ENCODE results near the gene DGKH. TPM values are rescaled to one million over a fixed set of nuclear protein-coding genes. Genes with fewer than 3 reads are reported as not detected.

Gene DGKH
- polyA plus RNA-seq, 2 donors = 1.9 to 2.7 TPM

DNA sequence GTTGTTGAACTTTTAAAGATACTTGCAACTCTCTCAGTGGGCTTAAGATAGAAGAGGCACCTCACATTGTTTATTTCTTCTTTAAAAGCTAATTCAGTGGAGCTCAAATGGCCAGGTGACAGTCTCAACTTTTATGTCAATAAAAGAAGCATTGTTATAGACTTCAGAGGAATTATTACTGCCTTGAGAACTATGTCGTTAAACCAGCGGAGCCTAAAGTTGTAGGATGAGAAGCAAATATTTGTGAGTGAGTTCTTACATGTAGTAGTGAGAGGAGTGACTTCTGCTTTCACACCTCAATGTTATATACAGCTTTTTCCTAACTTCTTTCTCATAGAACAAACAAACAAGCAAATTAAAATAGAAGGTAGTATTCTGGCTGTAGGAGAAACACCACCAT lies 31.2 kb upstream of the DGKH start:
- Histone ChIP-seq H3K4me3 (ENCODE audit: low read depth in 1 of 2, low read length in 2 of 2) (no peak overlapping the region), H3K9me3 (ENCODE audit: control insufficient read depth in 2 of 2, insufficient read depth in 1 of 2, low read depth in 1 of 2, low read length in 1 of 2) (no peaks in the 10 kb centered on the region), H3K27ac (ENCODE audit: low read depth in 2 of 2, low read length in 1 of 2) (no peak overlapping the region), H3K27me3 (ENCODE audit: control insufficient read depth in 1 of 2, insufficient read depth in 2 of 2, low read length in 2 of 2) (no peaks in the 10 kb centered on the region), H3K4me1 (ENCODE audit: control insufficient read depth in 2 of 2, insufficient read depth in 2 of 2, low read length in 1 of 2) (no peaks in the 10 kb centered on the region), H3K36me3 (ENCODE audit: control insufficient read depth in 2 of 2, insufficient read depth in 2 of 2, low read length in 1 of 2) (no peaks in the 10 kb centered on the region)
- WGBS, 2 donors = 45 to 48% methylated on average over 2 of the region's 2 CpGs

DNA sequence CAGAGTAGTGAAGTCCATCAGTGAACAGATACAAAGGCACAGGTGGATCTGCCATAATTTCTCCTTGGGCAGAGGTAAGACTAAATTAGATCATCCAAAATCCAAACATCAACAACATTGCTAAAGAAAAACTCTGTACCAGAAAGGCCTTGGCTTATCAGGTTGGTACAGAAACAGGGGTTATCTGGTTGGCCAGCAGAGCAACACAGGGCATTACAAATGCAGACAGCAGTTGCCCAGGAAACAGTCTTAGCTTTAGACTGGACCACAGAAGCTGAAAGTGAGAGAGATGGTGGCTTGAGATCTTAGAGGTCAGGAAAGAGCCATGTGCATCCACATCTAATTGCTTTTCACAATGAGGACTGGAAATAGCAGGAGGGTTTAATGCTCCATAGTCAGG lies 26.6 kb upstream of the DGKH start:
- Histone ChIP-seq H3K27ac (ENCODE audit: low read depth in 2 of 2, low read length in 1 of 2) (no peak overlapping the region), H3K4me3 (ENCODE audit: low read depth in 1 of 2, low read length in 2 of 2) (no peak overlapping the region), H3K9me3 (ENCODE audit: control insufficient read depth in 2 of 2, insufficient read depth in 1 of 2, low read depth in 1 of 2, low read length in 1 of 2) (no peaks in the 10 kb centered on the region), H3K27me3 (ENCODE audit: control insufficient read depth in 1 of 2, insufficient read depth in 2 of 2, low read length in 2 of 2) (peaks cover 0 to 2% of the 10 kb centered on the region in 2 donors), H3K36me3 (ENCODE audit: control insufficient read depth in 2 of 2, insufficient read depth in 2 of 2, low read length in 1 of 2) (no peaks in the 10 kb centered on the region), H3K4me1 (ENCODE audit: control insufficient read depth in 2 of 2, insufficient read depth in 2 of 2, low read length in 1 of 2) (no peaks in the 10 kb centered on the region)

DNA sequence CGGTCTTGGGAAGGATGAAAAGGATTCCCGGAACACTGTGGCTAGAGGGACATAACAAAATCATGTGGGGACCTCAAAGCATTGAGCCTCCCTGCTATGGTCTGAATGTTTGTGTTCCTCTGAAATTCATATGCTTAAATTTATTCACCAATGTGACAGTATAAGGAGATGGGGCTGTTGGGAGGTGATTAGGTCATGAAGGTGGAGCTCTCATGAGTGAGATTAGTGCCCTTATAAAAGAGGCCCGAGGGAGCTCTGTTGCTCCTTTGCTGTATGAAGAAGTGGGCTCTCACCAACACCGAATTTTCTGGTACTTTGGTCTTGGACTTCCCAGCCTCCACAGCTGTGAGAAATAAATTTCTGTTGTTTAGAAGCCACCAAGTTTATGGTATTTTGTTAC lies 26.1 kb upstream of the DGKH start:
- no peaks in the 10 kb centered on the region for H3K36me3 ChIP-seq (ENCODE audit: control insufficient read depth in 2 of 2, insufficient read depth in 2 of 2, low read length in 1 of 2)
- no peak overlapping the region for H3K27ac ChIP-seq (ENCODE audit: low read depth in 2 of 2, low read length in 1 of 2)
- H3K4me3 ChIP-seq (ENCODE audit: low read depth in 1 of 2, low read length in 2 of 2) = no peak overlapping the region
- peaks cover 0 to 2% of the 10 kb centered on the region in 2 donors for H3K27me3 ChIP-seq (ENCODE audit: control insufficient read depth in 1 of 2, insufficient read depth in 2 of 2, low read length in 2 of 2)
- no peaks in the 10 kb centered on the region for H3K4me1 ChIP-seq (ENCODE audit: control insufficient read depth in 2 of 2, insufficient read depth in 2 of 2, low read length in 1 of 2)
- no peaks in the 10 kb centered on the region for H3K9me3 ChIP-seq (ENCODE audit: control insufficient read depth in 2 of 2, insufficient read depth in 1 of 2, low read depth in 1 of 2, low read length in 1 of 2)
- WGBS, 2 donors = 82 to 86% methylated on average over 4 of the region's 4 CpGs

DNA sequence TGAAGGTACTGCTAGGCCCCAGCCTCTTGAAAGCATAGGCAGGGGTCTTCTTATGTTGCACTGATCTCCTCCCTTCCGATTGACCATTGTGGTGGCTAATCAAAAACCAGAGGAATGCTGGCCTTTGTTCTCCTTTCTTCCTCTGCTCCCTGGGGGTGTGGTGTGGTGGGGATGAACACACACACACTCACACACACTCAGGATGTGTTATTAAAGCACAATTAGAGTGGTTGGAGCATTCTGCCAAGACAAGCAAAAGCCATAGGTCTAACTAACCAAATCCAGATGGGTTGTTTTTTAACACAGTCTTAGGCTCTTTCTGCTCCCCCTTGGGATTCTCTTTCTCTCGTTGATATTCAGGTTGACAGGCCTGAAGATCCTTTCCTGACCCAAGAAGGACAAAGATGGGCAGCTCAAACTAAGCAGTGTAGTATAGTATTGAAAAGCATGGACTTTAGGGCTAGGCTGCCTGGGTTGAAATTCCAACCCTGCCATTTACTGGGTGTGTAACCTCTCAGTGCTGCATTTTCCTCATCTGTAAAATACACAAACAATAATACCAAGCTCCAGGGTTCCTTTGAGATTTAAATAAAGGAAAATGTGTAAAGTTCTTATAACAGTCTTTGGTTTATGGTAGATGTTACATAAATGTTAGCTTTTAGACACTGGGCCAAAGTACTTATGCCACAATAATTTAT lies 25.5 kb upstream of the DGKH start:
- WGBS, 2 donors = 82 to 91% methylated on average over 2 of the region's 2 CpGs
- Histone ChIP-seq H3K9me3 (ENCODE audit: control insufficient read depth in 2 of 2, insufficient read depth in 1 of 2, low read depth in 1 of 2, low read length in 1 of 2) (no peaks in the 10 kb centered on the region), H3K4me1 (ENCODE audit: control insufficient read depth in 2 of 2, insufficient read depth in 2 of 2, low read length in 1 of 2) (peaks cover 0 to 1% of the 10 kb centered on the region in 2 donors), H3K27ac (ENCODE audit: low read depth in 2 of 2, low read length in 1 of 2) (no peak overlapping the region), H3K27me3 (ENCODE audit: control insufficient read depth in 1 of 2, insufficient read depth in 2 of 2, low read length in 2 of 2) (peaks cover 0 to 2% of the 10 kb centered on the region in 2 donors), H3K4me3 (ENCODE audit: low read depth in 1 of 2, low read length in 2 of 2) (no peak overlapping the region), H3K36me3 (ENCODE audit: control insufficient read depth in 2 of 2, insufficient read depth in 2 of 2, low read length in 1 of 2) (no peaks in the 10 kb centered on the region)

DNA sequence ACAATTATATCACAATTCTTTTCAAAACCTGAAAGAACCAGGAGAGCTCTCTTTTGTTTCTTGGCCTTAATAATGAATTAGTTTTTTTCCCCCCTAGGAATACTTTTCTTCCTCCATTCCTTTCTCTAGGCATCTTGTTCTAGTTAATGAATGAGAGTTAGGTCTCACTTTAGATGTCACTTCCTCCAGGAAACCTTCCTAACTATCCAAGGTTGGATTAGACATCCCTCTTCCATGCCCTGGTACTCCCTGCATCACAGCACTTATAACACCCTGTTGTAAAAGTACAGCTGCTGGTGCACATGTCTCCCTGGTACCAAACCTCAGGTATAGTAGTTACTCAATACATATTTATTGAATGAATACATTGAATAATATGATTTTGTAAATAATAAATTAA lies 21.2 kb upstream of the DGKH start:
- no peaks in the 10 kb centered on the region for H3K36me3 ChIP-seq (ENCODE audit: control insufficient read depth in 2 of 2, insufficient read depth in 2 of 2, low read length in 1 of 2)
- peaks cover 0 to 2% of the 10 kb centered on the region in 2 donors for H3K27me3 ChIP-seq (ENCODE audit: control insufficient read depth in 1 of 2, insufficient read depth in 2 of 2, low read length in 2 of 2)
- H3K4me3 ChIP-seq (ENCODE audit: low read depth in 1 of 2, low read length in 2 of 2) = no peak overlapping the region
- H3K4me1 ChIP-seq (ENCODE audit: control insufficient read depth in 2 of 2, insufficient read depth in 2 of 2, low read length in 1 of 2) = peaks cover 0 to 6% of the 10 kb centered on the region in 2 donors
- H3K9me3 ChIP-seq (ENCODE audit: control insufficient read depth in 2 of 2, insufficient read depth in 1 of 2, low read depth in 1 of 2, low read length in 1 of 2) = no peaks in the 10 kb centered on the region
- H3K27ac ChIP-seq (ENCODE audit: low read depth in 2 of 2, low read length in 1 of 2) = peak overlapping the region in 1 of 2 donors; percentile 38

DNA sequence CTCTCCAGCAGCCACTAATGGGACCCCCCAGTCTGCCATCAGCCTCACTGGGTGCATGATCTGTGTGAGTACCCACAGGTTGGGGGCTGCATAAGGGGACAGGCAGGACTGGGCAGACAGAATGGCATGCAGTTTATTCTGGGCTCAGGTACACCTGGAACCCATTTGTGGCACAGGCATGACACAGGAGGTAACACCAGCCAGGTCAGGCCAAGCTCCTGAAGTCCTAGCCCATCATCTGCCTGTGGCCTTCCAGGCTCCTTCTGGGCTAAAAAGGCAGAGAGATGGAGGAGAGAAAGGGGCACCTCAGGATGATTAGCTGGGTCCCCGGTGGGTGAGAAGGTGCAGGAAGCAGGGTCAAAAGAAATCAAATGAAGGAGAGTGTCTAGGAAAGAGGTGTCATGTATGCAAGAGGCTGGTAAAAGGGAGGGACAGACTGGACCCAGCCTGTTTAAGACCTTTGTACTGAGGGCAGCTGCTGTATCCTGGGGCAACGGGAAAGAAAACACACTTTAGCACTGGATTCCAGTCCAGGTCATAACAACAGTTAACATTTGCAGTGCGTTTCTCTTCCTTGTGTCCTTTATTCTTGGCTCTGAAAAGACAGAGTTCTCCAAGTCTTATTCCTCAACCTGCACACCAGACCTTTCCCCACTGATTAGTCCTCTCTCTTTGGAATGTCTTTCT lies 20.2 kb upstream of the DGKH start:
- Histone ChIP-seq H3K9me3 (ENCODE audit: control insufficient read depth in 2 of 2, insufficient read depth in 1 of 2, low read depth in 1 of 2, low read length in 1 of 2) (no peaks in the 10 kb centered on the region), H3K4me3 (ENCODE audit: low read depth in 1 of 2, low read length in 2 of 2) (no peak overlapping the region), H3K27me3 (ENCODE audit: control insufficient read depth in 1 of 2, insufficient read depth in 2 of 2, low read length in 2 of 2) (peaks cover 0 to 2% of the 10 kb centered on the region in 2 donors), H3K4me1 (ENCODE audit: control insufficient read depth in 2 of 2, insufficient read depth in 2 of 2, low read length in 1 of 2) (peaks cover 0 to 6% of the 10 kb centered on the region in 2 donors), H3K36me3 (ENCODE audit: control insufficient read depth in 2 of 2, insufficient read depth in 2 of 2, low read length in 1 of 2) (no peaks in the 10 kb centered on the region), H3K27ac (ENCODE audit: low read depth in 2 of 2, low read length in 1 of 2) (peak overlapping the region in 1 of 2 donors; percentile 16)
- 42 to 43% methylated on average over 3 of the region's 3 CpGs for WGBS, 2 donors

DNA sequence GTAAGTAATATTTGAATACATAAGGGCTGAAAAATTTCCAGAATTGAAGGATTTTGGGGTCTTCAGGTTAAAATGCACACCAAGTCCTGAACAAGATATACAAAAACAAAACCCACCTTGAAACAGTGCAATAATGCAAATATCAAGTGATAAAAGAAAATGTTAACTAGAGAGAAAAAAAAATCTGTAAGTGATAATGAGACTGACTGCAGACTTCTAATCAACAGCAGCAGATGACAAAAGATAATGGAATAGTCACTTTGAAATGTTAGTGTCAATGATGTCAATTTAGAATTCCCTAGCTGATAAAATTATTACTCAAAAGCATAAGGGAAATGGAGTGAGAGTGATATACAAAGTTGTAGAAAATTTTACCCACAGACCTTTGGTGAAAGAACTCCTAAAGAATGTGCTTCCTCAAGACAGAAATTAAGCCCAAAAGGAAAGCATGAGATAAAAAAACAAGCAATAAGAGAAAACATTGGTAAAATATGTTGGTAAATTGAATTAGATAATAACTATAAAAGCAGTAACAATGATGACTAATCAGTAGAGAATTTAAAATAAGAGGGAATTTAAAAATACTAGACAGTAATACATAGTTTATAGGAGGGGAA lies 12.4 kb upstream of the DGKH start:
- no peaks in the 10 kb centered on the region for H3K27me3 ChIP-seq (ENCODE audit: control insufficient read depth in 1 of 2, insufficient read depth in 2 of 2, low read length in 2 of 2)
- H3K4me1 ChIP-seq (ENCODE audit: control insufficient read depth in 2 of 2, insufficient read depth in 2 of 2, low read length in 1 of 2) = no peaks in the 10 kb centered on the region
- no peak overlapping the region for H3K27ac ChIP-seq (ENCODE audit: low read depth in 2 of 2, low read length in 1 of 2)
- no peak overlapping the region for H3K4me3 ChIP-seq (ENCODE audit: low read depth in 1 of 2, low read length in 2 of 2)
- no peaks in the 10 kb centered on the region for H3K9me3 ChIP-seq (ENCODE audit: control insufficient read depth in 2 of 2, insufficient read depth in 1 of 2, low read depth in 1 of 2, low read length in 1 of 2)
- no peaks in the 10 kb centered on the region for H3K36me3 ChIP-seq (ENCODE audit: control insufficient read depth in 2 of 2, insufficient read depth in 2 of 2, low read length in 1 of 2)

DNA sequence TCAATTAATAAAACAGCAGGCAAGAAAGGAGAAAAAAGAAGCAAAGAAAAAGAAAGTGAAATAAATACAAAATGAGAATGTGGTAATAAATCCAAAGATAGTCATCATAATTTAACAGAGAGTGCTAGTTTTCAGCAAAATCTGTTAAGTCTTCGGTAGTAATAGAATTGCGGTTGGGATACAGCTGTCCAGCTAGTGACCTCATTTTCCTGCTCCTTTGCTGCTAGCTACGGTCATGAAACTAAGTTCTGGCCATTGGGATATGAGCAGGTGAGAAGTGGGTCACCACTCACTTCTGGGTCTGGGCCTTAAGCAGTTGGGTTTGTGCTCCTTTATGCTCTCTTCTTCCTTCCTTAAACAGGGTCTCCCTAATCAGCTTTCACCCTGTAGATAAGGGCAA lies 11.7 kb upstream of the DGKH start:
- no peak overlapping the region for H3K4me3 ChIP-seq (ENCODE audit: low read depth in 1 of 2, low read length in 2 of 2)
- H3K4me1 ChIP-seq (ENCODE audit: control insufficient read depth in 2 of 2, insufficient read depth in 2 of 2, low read length in 1 of 2) = no peaks in the 10 kb centered on the region
- no peaks in the 10 kb centered on the region for H3K9me3 ChIP-seq (ENCODE audit: control insufficient read depth in 2 of 2, insufficient read depth in 1 of 2, low read depth in 1 of 2, low read length in 1 of 2)
- H3K27me3 ChIP-seq (ENCODE audit: control insufficient read depth in 1 of 2, insufficient read depth in 2 of 2, low read length in 2 of 2) = no peaks in the 10 kb centered on the region
- 89 to 96% methylated on average over 3 of the region's 3 CpGs for WGBS, 2 donors
- H3K27ac ChIP-seq (ENCODE audit: low read depth in 2 of 2, low read length in 1 of 2) = no peak overlapping the region
- H3K36me3 ChIP-seq (ENCODE audit: control insufficient read depth in 2 of 2, insufficient read depth in 2 of 2, low read length in 1 of 2) = no peaks in the 10 kb centered on the region

DNA sequence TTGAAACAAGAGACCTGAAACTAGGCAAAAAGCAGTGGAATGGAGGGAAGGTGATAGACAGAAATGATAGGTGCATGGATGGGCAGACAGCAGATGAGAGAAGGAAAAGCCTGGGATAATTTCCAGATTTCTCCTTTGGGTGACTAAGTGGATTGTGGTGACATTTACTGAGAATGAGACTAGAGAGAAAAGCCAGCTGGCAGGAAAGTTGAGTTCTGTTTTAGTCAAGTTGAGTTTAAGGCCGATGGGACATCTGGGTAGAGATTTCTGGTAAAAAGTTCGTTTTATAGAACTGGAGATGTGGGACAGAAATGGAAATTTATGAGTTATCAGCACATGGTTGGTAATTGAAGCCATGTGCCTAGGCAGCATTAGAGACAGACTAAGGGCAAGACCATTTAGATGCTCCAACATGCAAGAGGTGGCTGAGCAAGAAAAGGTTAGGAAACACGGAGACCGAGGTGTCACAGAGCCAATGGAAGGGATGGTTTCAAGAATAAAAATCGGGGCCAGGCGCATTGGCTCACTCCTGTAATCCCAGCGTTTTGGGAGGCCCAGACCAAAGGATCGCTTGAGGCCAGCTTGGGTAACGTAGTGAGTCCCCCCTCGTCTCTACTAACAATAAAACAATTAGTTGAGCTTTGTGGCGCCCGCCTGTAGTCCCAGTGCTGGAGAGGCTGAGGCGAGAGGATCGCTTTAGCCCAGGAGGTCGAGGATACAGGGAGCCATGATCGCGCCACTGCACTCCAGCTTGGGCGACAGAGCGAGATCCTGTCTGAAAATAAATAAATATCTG lies 9.6 kb upstream of the DGKH start:
- no peaks in the 10 kb centered on the region for H3K27me3 ChIP-seq (ENCODE audit: control insufficient read depth in 1 of 2, insufficient read depth in 2 of 2, low read length in 2 of 2)
- H3K4me3 ChIP-seq (ENCODE audit: low read depth in 1 of 2, low read length in 2 of 2) = no peak overlapping the region
- H3K36me3 ChIP-seq (ENCODE audit: control insufficient read depth in 2 of 2, insufficient read depth in 2 of 2, low read length in 1 of 2) = no peaks in the 10 kb centered on the region
- 91 to 93% methylated on average over 19 of the region's 19 CpGs for WGBS, 2 donors
- H3K4me1 ChIP-seq (ENCODE audit: control insufficient read depth in 2 of 2, insufficient read depth in 2 of 2, low read length in 1 of 2) = no peaks in the 10 kb centered on the region
- peak overlapping the region in 1 of 2 donors; percentile 34 for H3K27ac ChIP-seq (ENCODE audit: low read depth in 2 of 2, low read length in 1 of 2)
- no peaks in the 10 kb centered on the region for H3K9me3 ChIP-seq (ENCODE audit: control insufficient read depth in 2 of 2, insufficient read depth in 1 of 2, low read depth in 1 of 2, low read length in 1 of 2)
